ENCODE results near the gene LRMDA. TPM values are rescaled to one million over a fixed set of nuclear protein-coding genes. Genes with fewer than 3 reads are reported as not detected.
"Not testable (repeated sequence)": the region's sequence is repeated elsewhere in the genome, so short reads cannot be mapped to it uniquely, and the experiment has no call there.

Gene LRMDA
- polyA plus RNA-seq, 1 donor from 2014 or later, result not detected

- Mint-ChIP-seq H3K9me3 (peaks cover 2 to 7% (median 2%) of the 10 kb centered on the region in 3 donors), H3K4me1 (no peaks in the 10 kb centered on the region), H3K27ac (no peak overlapping the region), H3K36me3 (no peaks in the 10 kb centered on the region), H3K4me3 (no peak overlapping the region), H3K27me3 (peaks cover 3% of the 10 kb centered on the region)
Measured at GRCh38 chr10:76047521-76047920, 616.1 kb downstream of the LRMDA start.

- no peak overlapping the region for H3K4me3 Mint-ChIP-seq
- H3K36me3 Mint-ChIP-seq, result no peaks in the 10 kb centered on the region
- H3K4me1 Mint-ChIP-seq, result no peaks in the 10 kb centered on the region
- H3K27ac Mint-ChIP-seq, result no peak overlapping the region
- H3K9me3 Mint-ChIP-seq, result peaks cover 0 to 11% (median 2%) of the 10 kb centered on the region in 3 donors
- H3K27me3 Mint-ChIP-seq, result peaks cover 3% of the 10 kb centered on the region
Measured at GRCh38 chr10:76049581-76050290, 618.3 kb downstream of the LRMDA start.

DNA sequence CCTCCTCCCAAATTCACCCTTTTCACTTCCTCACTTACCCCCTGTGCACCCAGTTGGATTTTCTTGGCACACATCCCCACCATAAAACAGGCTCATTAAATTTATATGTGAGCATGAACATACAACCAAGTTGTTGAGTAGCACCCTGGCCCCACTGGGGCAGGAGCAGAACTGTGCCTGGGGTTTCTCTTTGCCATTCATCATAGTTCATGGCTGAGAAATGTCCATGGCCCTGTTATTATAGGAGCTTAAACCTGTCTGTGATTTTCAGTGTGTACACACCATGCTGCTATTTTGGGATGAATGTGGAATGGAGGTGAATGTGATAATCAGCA lies 618.8 kb downstream of the LRMDA start:
- peaks cover 3% of the 10 kb centered on the region for H3K27me3 Mint-ChIP-seq
- peaks cover 0 to 11% (median 4%) of the 10 kb centered on the region in 3 donors for H3K9me3 Mint-ChIP-seq
- no peak overlapping the region for H3K4me3 Mint-ChIP-seq
- no peaks in the 10 kb centered on the region for H3K36me3 Mint-ChIP-seq
- H3K27ac Mint-ChIP-seq, result no peak overlapping the region
- H3K4me1 Mint-ChIP-seq, result no peaks in the 10 kb centered on the region

DNA sequence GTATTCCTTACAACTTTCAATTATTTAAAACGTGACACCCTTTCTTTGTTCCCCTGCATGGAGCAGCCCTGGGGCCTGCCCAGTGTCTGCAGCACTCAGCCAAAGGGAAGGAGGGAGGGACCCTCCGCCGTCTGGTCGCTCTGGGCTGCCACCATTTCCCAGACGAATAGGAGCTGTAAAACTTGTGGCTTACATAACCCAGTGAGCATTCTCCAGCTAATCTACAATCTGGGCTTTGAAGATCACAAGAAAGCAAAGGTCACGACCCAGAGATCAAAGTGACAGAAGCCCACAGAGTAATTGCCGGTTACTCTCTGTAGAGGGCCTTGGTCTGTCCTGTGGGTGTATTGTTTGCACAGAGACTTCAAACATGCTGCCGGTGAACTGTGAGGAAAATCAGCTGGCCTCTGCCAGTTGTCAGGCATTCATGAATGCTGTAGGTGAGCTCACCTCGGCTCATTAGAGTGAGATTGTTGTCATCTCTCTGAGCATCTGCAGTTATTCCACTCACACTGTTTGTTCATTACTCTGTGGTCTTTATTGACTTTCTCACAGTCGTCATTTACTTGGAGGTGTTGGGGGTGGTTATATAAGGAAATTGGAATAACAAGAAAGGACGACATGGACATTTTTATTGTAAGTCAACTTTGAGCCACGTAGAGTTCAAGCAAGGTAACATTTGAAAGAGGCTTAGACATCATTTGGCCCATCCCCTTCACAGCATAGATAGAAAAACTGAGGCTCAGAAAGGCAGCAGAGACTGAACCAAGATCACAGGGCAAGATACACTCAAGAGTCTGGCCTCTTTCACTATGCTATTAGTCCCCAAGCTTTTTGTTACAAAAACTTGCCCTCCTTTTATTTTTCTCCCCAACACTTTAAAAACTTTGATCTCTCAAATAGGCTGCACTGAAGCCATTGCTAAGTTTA lies 619.8 kb downstream of the LRMDA start:
- H3K36me3 Mint-ChIP-seq, result no peaks in the 10 kb centered on the region
- H3K27me3 Mint-ChIP-seq, result peaks cover 3% of the 10 kb centered on the region
- H3K4me1 Mint-ChIP-seq, result no peaks in the 10 kb centered on the region
- H3K4me3 Mint-ChIP-seq, result no peak overlapping the region
- H3K27ac Mint-ChIP-seq, result peak overlapping the region in 1 of 3 donors; percentile 10
- H3K9me3 Mint-ChIP-seq, result peaks cover 3 to 11% (median 4%) of the 10 kb centered on the region in 3 donors

DNA sequence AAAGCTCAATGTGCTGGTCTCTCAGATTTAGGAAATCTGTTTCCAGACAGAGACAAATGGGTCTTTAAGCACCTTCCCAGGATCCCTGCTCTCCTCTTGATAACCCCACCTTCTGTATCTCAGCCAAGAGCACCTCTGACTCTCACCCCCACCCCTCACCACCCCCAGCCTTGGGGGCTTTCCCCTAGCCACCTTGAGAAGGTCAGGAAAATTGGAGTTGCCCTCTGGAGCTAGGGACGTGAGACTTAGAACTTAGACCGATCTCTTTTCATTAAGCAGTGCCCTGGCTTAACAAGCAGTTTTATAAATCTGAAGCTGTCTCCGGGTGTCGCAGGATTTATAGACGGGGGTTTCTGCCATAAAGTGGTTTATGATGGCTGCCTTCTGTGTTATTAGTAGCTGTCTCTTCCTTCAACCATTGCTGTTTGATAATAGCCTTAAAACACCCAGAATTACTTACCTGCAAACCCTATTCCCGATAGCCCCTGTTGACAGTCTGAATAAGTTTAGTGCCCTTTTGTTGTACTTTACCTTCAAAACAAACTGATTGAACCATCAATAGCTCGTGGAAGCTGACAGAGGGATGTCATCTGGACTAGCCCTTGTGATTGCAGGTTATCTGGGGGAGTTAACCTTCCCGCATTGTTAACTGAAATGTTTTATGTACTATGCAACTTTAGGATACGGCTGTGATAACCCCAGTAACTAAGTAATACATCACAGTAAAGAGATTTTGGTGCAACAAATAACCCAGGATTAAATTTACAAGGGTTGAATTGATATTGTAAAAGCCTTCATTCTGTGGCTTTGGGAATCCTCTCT lies 621.5 kb downstream of the LRMDA start:
- Mint-ChIP-seq H3K4me3 (no peak overlapping the region), H3K27me3 (peaks cover 3% of the 10 kb centered on the region), H3K4me1 (no peaks in the 10 kb centered on the region), H3K27ac (no peak overlapping the region), H3K36me3 (no peaks in the 10 kb centered on the region), H3K9me3 (peaks cover 3 to 19% (median 7%) of the 10 kb centered on the region in 3 donors)

DNA sequence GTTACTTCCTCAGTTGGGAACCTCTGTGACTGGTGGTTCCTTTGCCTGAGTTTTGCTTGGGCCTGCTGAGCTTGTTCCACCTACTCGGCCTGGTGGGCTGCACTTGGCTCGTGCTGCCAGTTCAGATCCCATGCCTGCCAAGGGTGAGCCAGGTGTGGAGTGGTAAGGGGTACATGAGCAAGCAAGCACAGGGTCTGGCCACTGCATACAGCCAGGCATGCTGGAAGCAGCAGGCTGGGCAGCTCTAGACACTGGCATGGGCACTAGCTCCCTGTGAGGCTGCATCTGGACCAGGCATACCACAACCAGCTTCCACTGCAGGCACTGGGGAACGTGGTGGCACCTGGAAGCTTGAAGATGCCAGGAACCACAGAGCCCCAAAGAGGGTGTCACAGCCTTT lies 624.0 kb downstream of the LRMDA start:
- H3K27ac Mint-ChIP-seq, result no peak overlapping the region
- H3K4me1 Mint-ChIP-seq, result no peaks in the 10 kb centered on the region
- H3K27me3 Mint-ChIP-seq, result no peaks in the 10 kb centered on the region
- no peaks in the 10 kb centered on the region for H3K36me3 Mint-ChIP-seq
- peaks cover 3 to 19% (median 7%) of the 10 kb centered on the region in 3 donors for H3K9me3 Mint-ChIP-seq
- no peak overlapping the region for H3K4me3 Mint-ChIP-seq

DNA sequence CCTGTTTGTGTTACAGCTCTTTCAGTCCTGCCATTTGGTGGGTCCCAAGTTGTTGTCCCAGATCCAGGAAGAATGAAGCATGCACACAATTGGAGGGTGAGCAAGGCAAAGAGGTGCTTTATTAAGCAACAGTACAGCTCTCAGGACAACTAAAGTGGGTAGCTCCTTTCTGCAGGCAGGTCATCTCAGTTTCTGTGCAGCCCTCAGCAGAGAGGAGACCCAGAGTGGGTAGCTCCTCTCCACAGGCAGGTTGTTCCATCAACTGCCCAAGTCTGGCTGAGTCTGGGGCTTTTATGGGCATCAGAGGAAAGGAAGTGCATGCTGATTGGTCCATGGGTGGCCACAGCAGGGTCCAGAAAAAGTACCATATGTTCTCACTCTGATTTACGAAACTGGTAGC lies 624.5 kb downstream of the LRMDA start:
- no peak overlapping the region for H3K4me3 Mint-ChIP-seq
- no peaks in the 10 kb centered on the region for H3K27me3 Mint-ChIP-seq
- no peak overlapping the region for H3K27ac Mint-ChIP-seq
- H3K9me3 Mint-ChIP-seq, result peaks cover 3 to 19% (median 7%) of the 10 kb centered on the region in 3 donors
- H3K36me3 Mint-ChIP-seq, result no peaks in the 10 kb centered on the region
- no peaks in the 10 kb centered on the region for H3K4me1 Mint-ChIP-seq

DNA sequence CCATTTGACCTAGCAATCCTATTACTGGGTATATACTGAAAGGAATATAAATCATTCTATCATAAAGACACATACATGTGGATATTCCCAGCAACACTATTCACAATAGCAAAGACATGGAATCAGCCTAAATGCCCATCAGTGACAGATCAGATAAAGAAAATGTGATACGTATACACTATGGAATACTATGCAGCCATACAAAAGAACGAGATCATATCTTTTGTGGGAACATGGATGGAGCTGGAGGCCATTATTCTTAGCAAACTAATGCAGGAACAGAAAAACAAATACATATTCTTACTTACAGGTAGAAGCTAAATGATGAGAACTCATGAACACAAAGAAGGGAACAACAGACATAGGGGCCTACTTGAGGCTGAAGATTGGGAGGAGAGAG lies 629.6 kb downstream of the LRMDA start:
- H3K27ac Mint-ChIP-seq, H3K4me3 Mint-ChIP-seq, H3K9me3 Mint-ChIP-seq, H3K4me1 Mint-ChIP-seq, H3K27me3 Mint-ChIP-seq, H3K36me3 Mint-ChIP-seq: not testable (repeated sequence)

DNA sequence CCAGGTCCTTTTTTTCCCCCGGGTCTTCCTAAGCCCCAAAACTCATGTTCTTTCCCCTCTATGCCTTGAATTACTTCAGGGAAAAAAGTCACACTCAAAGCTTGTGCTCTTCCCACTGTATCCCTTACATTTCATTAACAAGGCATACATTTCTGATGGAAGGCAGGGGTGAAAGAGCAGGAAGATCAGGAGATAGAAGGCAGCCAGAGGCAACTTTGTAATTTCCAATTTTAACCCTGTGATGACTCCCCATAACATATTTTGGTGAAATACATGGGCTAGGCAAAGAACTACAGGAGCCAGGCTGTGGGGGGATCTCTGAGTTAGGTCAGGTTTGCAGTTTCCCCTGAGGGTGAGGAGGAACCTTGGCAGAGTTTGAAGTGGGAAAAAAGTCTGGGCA lies 635.0 kb downstream of the LRMDA start:
- H3K27ac Mint-ChIP-seq, result no peak overlapping the region
- no peaks in the 10 kb centered on the region for H3K4me1 Mint-ChIP-seq
- peaks cover 0 to 2% (median 0%) of the 10 kb centered on the region in 3 donors for H3K9me3 Mint-ChIP-seq
- H3K4me3 Mint-ChIP-seq, result no peak overlapping the region
- peaks cover 2% of the 10 kb centered on the region for H3K36me3 Mint-ChIP-seq
- peaks cover 2% of the 10 kb centered on the region for H3K27me3 Mint-ChIP-seq

GRCh38 chr10:76067447-76067846 lies 636.0 kb downstream of the LRMDA start:
- Mint-ChIP-seq H3K36me3 (peaks cover 2% of the 10 kb centered on the region), H3K27ac (no peak overlapping the region), H3K9me3 (peaks cover 0 to 2% (median 0%) of the 10 kb centered on the region in 3 donors), H3K27me3 (peaks cover 2% of the 10 kb centered on the region), H3K4me1 (no peaks in the 10 kb centered on the region), H3K4me3 (no peak overlapping the region)

DNA sequence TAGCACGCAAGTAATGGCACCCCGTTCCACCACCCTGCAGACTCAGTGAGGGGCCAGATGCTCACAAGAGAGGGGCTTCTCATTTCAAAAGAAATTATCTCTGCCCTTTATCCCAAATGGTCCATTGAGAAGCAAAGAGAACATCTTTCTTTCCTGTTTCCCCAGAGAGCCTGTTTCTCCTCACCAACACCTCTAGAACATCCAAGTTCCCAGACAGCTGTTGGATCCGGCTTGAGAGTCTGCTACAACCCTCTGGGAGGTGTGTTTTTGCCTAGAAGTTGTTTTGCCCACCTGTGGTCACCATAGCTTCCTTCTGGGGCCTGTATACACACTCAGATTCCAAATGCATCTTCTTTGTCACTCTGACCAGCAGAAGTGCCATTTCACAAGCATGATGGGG lies 637.4 kb downstream of the LRMDA start:
- no peaks in the 10 kb centered on the region for H3K36me3 Mint-ChIP-seq
- no peaks in the 10 kb centered on the region for H3K4me1 Mint-ChIP-seq
- H3K4me3 Mint-ChIP-seq, result no peak overlapping the region
- peaks cover 0 to 2% (median 0%) of the 10 kb centered on the region in 3 donors for H3K9me3 Mint-ChIP-seq
- H3K27ac Mint-ChIP-seq, result no peak overlapping the region
- peaks cover 2% of the 10 kb centered on the region for H3K27me3 Mint-ChIP-seq

DNA sequence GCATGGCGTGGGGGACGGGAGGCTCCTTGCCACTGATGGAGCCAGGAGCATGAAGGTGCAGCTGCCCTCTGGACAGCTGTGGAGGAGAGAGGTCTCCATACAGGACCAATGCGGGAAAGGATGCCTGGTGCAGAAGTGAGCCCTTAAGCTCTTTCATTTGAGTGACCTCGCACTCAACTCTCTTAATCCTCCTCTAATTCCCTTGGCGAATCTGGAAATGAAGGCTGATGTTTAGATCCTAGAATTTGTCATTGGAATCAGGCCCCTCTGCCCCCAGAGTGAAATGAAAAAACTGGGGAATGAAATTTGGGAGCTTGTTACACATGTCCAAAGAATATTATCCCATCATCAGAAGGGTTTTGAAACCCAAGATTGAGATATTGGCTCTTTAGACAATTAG lies 639.5 kb downstream of the LRMDA start:
- Mint-ChIP-seq H3K36me3 (no peaks in the 10 kb centered on the region), H3K9me3 (peaks cover 2 to 4% (median 2%) of the 10 kb centered on the region in 3 donors), H3K27ac (no peak overlapping the region), H3K4me3 (no peak overlapping the region), H3K4me1 (no peaks in the 10 kb centered on the region), H3K27me3 (peaks cover 2% of the 10 kb centered on the region)

DNA sequence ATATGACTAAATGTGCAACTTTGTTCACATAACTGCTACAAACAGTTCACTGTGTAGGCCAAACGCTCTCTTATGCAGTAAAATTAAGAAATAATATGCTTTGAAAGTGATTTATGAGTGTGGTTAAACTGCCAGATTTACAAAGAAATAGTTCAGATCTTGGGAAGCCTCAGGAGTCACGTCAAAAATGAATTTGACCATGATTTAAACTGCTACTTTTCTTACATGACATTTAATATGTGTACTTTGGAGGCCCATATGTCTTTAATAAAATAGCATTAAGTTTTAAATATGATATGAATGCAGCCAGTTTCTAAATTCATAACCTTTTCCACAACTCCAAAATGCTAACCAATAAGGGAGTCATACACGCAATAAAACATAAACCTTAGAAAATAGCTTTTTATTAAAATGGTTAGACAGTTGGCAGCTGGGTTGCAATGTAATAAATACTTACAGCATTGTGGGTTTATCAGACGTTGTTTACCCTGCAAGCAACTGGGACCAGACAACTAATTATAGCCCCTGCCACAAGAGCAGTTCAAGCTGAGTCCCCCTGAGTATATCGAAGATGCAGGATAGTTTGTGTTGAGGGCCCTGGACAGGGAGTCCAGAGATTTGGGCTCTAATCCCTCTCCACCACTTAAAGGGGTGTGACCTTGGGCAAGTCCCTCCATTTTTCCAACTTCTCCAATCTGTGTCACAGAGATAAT lies 640.4 kb downstream of the LRMDA start:
- Mint-ChIP-seq H3K4me3 (no peak overlapping the region), H3K4me1 (no peaks in the 10 kb centered on the region), H3K36me3 (peaks cover 2% of the 10 kb centered on the region), H3K9me3 (peaks cover 2 to 4% (median 2%) of the 10 kb centered on the region in 3 donors), H3K27me3 (peaks cover 2% of the 10 kb centered on the region), H3K27ac (no peak overlapping the region)

DNA sequence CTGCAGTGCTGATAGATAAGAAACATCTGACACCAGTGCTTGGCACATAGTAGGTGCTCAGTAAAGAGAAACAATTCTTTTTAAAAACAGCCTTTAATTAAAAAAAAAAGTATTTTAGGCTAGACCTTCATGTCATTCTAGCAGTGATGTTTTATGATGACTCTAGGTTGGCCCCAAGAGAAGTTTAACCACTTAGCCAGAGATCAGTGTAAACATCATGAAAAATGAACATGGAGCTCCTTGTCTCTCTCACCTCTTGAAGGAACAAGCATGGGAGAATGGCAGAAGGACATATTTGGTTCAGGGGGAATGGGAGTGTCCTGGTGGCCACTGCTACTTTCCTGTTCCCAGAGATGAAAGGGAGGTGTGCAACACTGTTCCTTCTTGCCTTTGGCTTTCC lies 641.0 kb downstream of the LRMDA start:
- Mint-ChIP-seq H3K27ac (no peak overlapping the region), H3K4me1 (no peaks in the 10 kb centered on the region)

More for the DNA sequence above, 641.0 kb downstream of the LRMDA start:
- peaks cover 2 to 4% (median 2%) of the 10 kb centered on the region in 3 donors for H3K9me3 Mint-ChIP-seq
- no peak overlapping the region for H3K4me3 Mint-ChIP-seq
- H3K27me3 Mint-ChIP-seq, result peaks cover 2% of the 10 kb centered on the region
- peaks cover 2% of the 10 kb centered on the region for H3K36me3 Mint-ChIP-seq

Data from IgD-negative memory B cell (primary cell).